ENCODE measurements around the gene TARS1. TPM values are rescaled to one million over a fixed set of nuclear protein-coding genes. Genes with fewer than 3 reads are reported as not detected.

Gene TARS1
- total and polyA plus RNA-seq, 7 experiments from 2014 or later = 29.7 to 153 (median 60.0) TPM

DNA sequence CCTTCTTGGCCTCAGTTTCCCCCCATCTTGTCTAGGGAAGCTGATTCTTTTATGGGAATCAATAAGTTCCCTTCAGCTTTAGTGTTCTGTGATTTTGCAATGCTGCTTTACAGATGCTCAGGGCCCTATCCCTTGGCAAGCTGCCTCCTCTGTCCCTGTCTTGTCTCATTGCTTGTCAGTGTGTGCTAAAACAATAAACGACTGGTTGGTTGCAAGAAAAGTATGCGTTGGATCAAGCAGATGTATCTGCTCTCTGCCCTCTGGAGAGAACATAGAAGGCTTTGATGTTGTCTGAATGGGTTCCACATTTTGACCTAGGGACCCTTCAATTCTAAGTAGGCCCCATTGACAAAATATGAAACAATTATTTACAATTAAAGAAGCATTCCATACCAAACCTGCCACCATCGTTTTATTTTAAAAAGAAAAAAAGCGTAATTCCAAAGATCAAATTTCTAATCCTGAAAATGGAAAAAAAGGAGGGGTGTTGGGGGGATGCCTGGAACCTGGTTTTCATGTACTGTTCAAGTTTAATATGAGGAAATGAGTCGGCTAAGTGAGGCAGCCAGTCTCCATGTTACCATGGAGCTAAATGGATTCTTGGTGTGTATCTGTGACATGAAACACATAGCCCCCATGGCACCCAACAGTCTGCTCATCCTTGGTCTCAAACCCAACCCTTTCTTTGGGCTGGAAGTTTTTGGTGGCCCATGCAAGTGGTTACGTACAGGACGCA lies 31.2 kb upstream of the TARS1 start:
- H3K4me3 ChIP-seq (ENCODE audit: low read length) = no peak overlapping the region
- H3K36me3 ChIP-seq (ENCODE audit: control insufficient read depth in 2 of 3, insufficient read depth in 3 of 3, low read length in 3 of 3) = no peaks in the 10 kb centered on the region
- H3K27ac Mint-ChIP-seq = no peak overlapping the region
- ATAC-seq (no peak), DNase-seq (no peak)
- H3K27me3 ChIP-seq (ENCODE audit: control insufficient read depth in 2 of 2, insufficient read depth in 2 of 2, low read length in 2 of 2) = no peaks in the 10 kb centered on the region
- H3K9me3 ChIP-seq (ENCODE audit: control insufficient read depth in 2 of 3, low read length in 3 of 3) = no peaks in the 10 kb centered on the region
- ChIA-PET CTCF (no interaction called here), POLR2A (no interaction called here)
- H3K4me3 Mint-ChIP-seq = no peak overlapping the region
- no peak overlapping the region for H3K27ac ChIP-seq (ENCODE audit: low read depth, low read length)
- intact Hi-C loops (cut with micrococcal nuclease) = no loop called here
- H3K27me3 Mint-ChIP-seq = peaks cover 3 to 14% (median 8%) of the 10 kb centered on the region in 5 donors
- H3K9me3 Mint-ChIP-seq = peaks cover 0 to 6% (median 0%) of the 10 kb centered on the region in 11 donors
- H3K36me3 Mint-ChIP-seq = no peaks in the 10 kb centered on the region
- H3K4me1 ChIP-seq (ENCODE audit: control insufficient read depth in 2 of 2, insufficient read depth in 2 of 2, low read length in 2 of 2) = no peaks in the 10 kb centered on the region
- no peaks in the 10 kb centered on the region for H3K4me1 Mint-ChIP-seq

DNA sequence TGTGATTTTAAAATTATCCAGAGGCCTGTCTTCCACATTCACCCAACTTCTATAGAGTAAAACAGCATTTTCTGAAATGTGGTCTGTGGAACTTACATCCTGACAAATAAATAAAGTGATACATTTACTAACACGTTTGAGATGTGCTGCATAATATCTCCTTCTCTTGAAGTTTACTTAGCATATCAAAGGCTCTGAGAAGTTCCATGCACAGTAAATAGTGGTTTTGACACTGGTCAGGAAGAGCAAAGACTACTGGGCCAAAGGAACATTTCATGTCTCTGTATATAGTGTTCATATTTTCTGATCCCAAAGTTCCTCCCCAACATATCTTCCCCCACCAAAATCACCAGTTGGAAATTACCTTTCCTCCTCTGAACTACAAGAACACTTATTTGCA lies 30.5 kb upstream of the TARS1 start:
- Mint-ChIP-seq H3K27me3 (peaks cover 3 to 18% (median 13%) of the 10 kb centered on the region in 5 donors), H3K9me3 (peaks cover 0 to 3% (median 0%) of the 10 kb centered on the region in 11 donors), H3K36me3 (no peaks in the 10 kb centered on the region), H3K4me1 (peaks cover 0 to 2% (median 0%) of the 10 kb centered on the region in 7 donors), H3K4me3 (no peak overlapping the region), H3K27ac (no peak overlapping the region)
- Histone ChIP-seq H3K36me3 (ENCODE audit: control insufficient read depth in 2 of 3, insufficient read depth in 3 of 3, low read length in 3 of 3) (no peaks in the 10 kb centered on the region), H3K4me3 (ENCODE audit: low read length) (no peak overlapping the region), H3K27ac (ENCODE audit: low read depth, low read length) (no peak overlapping the region), H3K27me3 (ENCODE audit: control insufficient read depth in 2 of 2, insufficient read depth in 2 of 2, low read length in 2 of 2) (no peaks in the 10 kb centered on the region), H3K4me1 (ENCODE audit: control insufficient read depth in 2 of 2, insufficient read depth in 2 of 2, low read length in 2 of 2) (no peaks in the 10 kb centered on the region), H3K9me3 (ENCODE audit: control insufficient read depth in 2 of 3, low read length in 3 of 3) (no peaks in the 10 kb centered on the region)
- no peak for DNase-seq
- intact Hi-C loops (cut with micrococcal nuclease) = no loop called here
- ChIA-PET CTCF (no interaction called here), POLR2A (no interaction called here)
- ATAC-seq = no peak

GRCh38 chr5:33411498-33411897 lies 29.3 kb upstream of the TARS1 start:
- Histone ChIP-seq H3K36me3 (ENCODE audit: control insufficient read depth in 2 of 3, insufficient read depth in 3 of 3, low read length in 3 of 3) (no peaks in the 10 kb centered on the region), H3K27me3 (ENCODE audit: control insufficient read depth in 2 of 2, insufficient read depth in 2 of 2, low read length in 2 of 2) (no peaks in the 10 kb centered on the region), H3K9me3 (ENCODE audit: control insufficient read depth in 2 of 3, low read length in 3 of 3) (no peaks in the 10 kb centered on the region), H3K27ac (ENCODE audit: low read depth, low read length) (no peak overlapping the region), H3K4me1 (ENCODE audit: control insufficient read depth in 2 of 2, insufficient read depth in 2 of 2, low read length in 2 of 2) (no peaks in the 10 kb centered on the region), H3K4me3 (ENCODE audit: low read length) (no peak overlapping the region)
- Mint-ChIP-seq H3K36me3 (no peaks in the 10 kb centered on the region), H3K9me3 (peaks cover 0 to 3% (median 0%) of the 10 kb centered on the region in 11 donors), H3K4me1 (peaks cover 0 to 2% (median 0%) of the 10 kb centered on the region in 7 donors), H3K4me3 (no peak overlapping the region), H3K27me3 (peaks cover 3 to 19% (median 17%) of the 10 kb centered on the region in 5 donors), H3K27ac (no peak overlapping the region)
- CTCF ChIA-PET = no interaction called here
- intact Hi-C loops (cut with micrococcal nuclease) = no loop called here
- ATAC-seq (no peak), DNase-seq (no peak)
- POLR2A ChIA-PET = no interaction called here

GRCh38 chr5:33415811-33416354 lies 24.9 kb upstream of the TARS1 start:
- Histone ChIP-seq H3K27me3 (ENCODE audit: control insufficient read depth in 2 of 2, insufficient read depth in 2 of 2, low read length in 2 of 2) (peaks cover 0 to 2% of the 10 kb centered on the region in 2 donors), H3K4me3 (ENCODE audit: low read length) (no peak overlapping the region), H3K9me3 (ENCODE audit: control insufficient read depth in 2 of 3, low read length in 3 of 3) (no peaks in the 10 kb centered on the region), H3K27ac (ENCODE audit: low read depth, low read length) (no peak overlapping the region), H3K4me1 (ENCODE audit: control insufficient read depth in 2 of 2, insufficient read depth in 2 of 2, low read length in 2 of 2) (no peaks in the 10 kb centered on the region), H3K36me3 (ENCODE audit: control insufficient read depth in 2 of 3, insufficient read depth in 3 of 3, low read length in 3 of 3) (no peaks in the 10 kb centered on the region)
- no peak for DNase-seq
- H3K4me1 Mint-ChIP-seq = peaks cover 0 to 2% (median 0%) of the 10 kb centered on the region in 7 donors
- no peaks in the 10 kb centered on the region for H3K36me3 Mint-ChIP-seq
- H3K4me3 Mint-ChIP-seq = no peak overlapping the region
- ChIA-PET CTCF (no interaction called here), POLR2A (no interaction called here)
- H3K9me3 Mint-ChIP-seq = peaks cover 0 to 3% (median 0%) of the 10 kb centered on the region in 11 donors
- intact Hi-C loops (cut with micrococcal nuclease) = no loop called here
- ATAC-seq = no peak
- H3K27me3 Mint-ChIP-seq = peaks cover 0 to 19% (median 17%) of the 10 kb centered on the region in 5 donors
- no peak overlapping the region for H3K27ac Mint-ChIP-seq

GRCh38 chr5:33417632-33418031 lies 23.1 kb upstream of the TARS1 start:
- intact Hi-C loops (cut with micrococcal nuclease) = no loop called here
- Mint-ChIP-seq H3K27me3 (peaks cover under 1 to 17% (median 12%) of the 10 kb centered on the region in 5 donors), H3K4me1 (peaks cover 0 to 2% (median 0%) of the 10 kb centered on the region in 7 donors), H3K27ac (no peak overlapping the region), H3K4me3 (no peak overlapping the region), H3K36me3 (no peaks in the 10 kb centered on the region), H3K9me3 (peaks cover 0 to under 1% (median 0%) of the 10 kb centered on the region in 11 donors)
- no peak for DNase-seq
- POLR2A ChIA-PET = no interaction called here
- ATAC-seq = no peak
- Histone ChIP-seq H3K27me3 (ENCODE audit: control insufficient read depth in 2 of 2, insufficient read depth in 2 of 2, low read length in 2 of 2) (peaks cover 0 to 2% of the 10 kb centered on the region in 2 donors), H3K9me3 (ENCODE audit: control insufficient read depth in 2 of 3, low read length in 3 of 3) (no peaks in the 10 kb centered on the region), H3K4me3 (ENCODE audit: low read length) (no peak overlapping the region), H3K4me1 (ENCODE audit: control insufficient read depth in 2 of 2, insufficient read depth in 2 of 2, low read length in 2 of 2) (no peaks in the 10 kb centered on the region), H3K27ac (ENCODE audit: low read depth, low read length) (no peak overlapping the region), H3K36me3 (ENCODE audit: control insufficient read depth in 2 of 3, insufficient read depth in 3 of 3, low read length in 3 of 3) (no peaks in the 10 kb centered on the region)
- CTCF ChIA-PET = interaction anchor here (2.4 kb wide), 1 partner anchor 18 kb away, joined by 7 read pairs; no protein-coding TSS in a partner anchor

GRCh38 chr5:33420946-33421345 lies 19.8 kb upstream of the TARS1 start:
- peaks cover 0 to 2% of the 10 kb centered on the region in 2 donors for H3K27me3 ChIP-seq (ENCODE audit: control insufficient read depth in 2 of 2, insufficient read depth in 2 of 2, low read length in 2 of 2)
- no peak for ATAC-seq
- H3K4me1 Mint-ChIP-seq = no peaks in the 10 kb centered on the region
- no peaks in the 10 kb centered on the region for H3K9me3 Mint-ChIP-seq
- H3K4me1 ChIP-seq (ENCODE audit: control insufficient read depth in 2 of 2, insufficient read depth in 2 of 2, low read length in 2 of 2) = no peaks in the 10 kb centered on the region
- no peak overlapping the region for H3K27ac Mint-ChIP-seq
- intact Hi-C loops (cut with micrococcal nuclease) = loop anchor here in 1 of 2 donors (5.0 kb wide), 2 partner anchors 729 to 1189 kb away; no protein-coding TSS in a partner anchor
- H3K4me3 ChIP-seq (ENCODE audit: low read length) = no peak overlapping the region
- H3K27me3 Mint-ChIP-seq = peaks cover 0 to 7% (median 2%) of the 10 kb centered on the region in 5 donors
- no peak overlapping the region for H3K27ac ChIP-seq (ENCODE audit: low read depth, low read length)
- H3K36me3 Mint-ChIP-seq = peaks cover 0 to 3% (median 0%) of the 10 kb centered on the region in 5 donors
- H3K9me3 ChIP-seq (ENCODE audit: control insufficient read depth in 2 of 3, low read length in 3 of 3) = no peaks in the 10 kb centered on the region
- CTCF ChIA-PET = no interaction called here
- no peaks in the 10 kb centered on the region for H3K36me3 ChIP-seq (ENCODE audit: control insufficient read depth in 2 of 3, insufficient read depth in 3 of 3, low read length in 3 of 3)
- POLR2A ChIA-PET = interaction anchor here (0.6 kb wide), 1 partner anchor 1512 kb away, joined by 3 read pairs; no protein-coding TSS in a partner anchor
- H3K4me3 Mint-ChIP-seq = no peak overlapping the region
- no peak for DNase-seq
